Activated naive CD8-positive, alpha-beta T cell treated with anti-CD3 and anti-CD28 coated beads for 36 hours (primary cell): ENCODE results near the gene B4GALT5. TPM values are rescaled to one million over a fixed set of nuclear protein-coding genes. Genes with fewer than 3 reads are reported as not detected.

ENCODE experiments used
- DNase-seq: peaks from one replicate; pipeline ENCODE4 v3.0.0; 2021
- H3K27ac Mint-ChIP-seq: one replicate; pipeline ENCODE4 v1.8.0; 2022; ENCODE audit warnings: mild to moderate bottlenecking, moderate library complexity, mixed read lengths
- H3K27me3 Mint-ChIP-seq: one replicate; pipeline ENCODE4 v1.8.0; 2022; ENCODE audit warnings: mild to moderate bottlenecking, mixed read lengths
- H3K36me3 Mint-ChIP-seq: one replicate; pipeline ENCODE4 v1.8.0; 2021; ENCODE audit warnings: mild to moderate bottlenecking, mixed read lengths
- H3K4me1 Mint-ChIP-seq: one replicate; pipeline ENCODE4 v1.8.0; 2021; ENCODE audit warnings: mixed read lengths
- H3K4me3 Mint-ChIP-seq: one replicate; pipeline ENCODE4 v1.8.0; 2022; ENCODE audit warnings: mild to moderate bottlenecking, moderate library complexity, mixed read lengths
- H3K9me3 Mint-ChIP-seq: one replicate; pipeline ENCODE4 v1.8.0; 2022; ENCODE audit warnings: mixed read lengths
- total RNA-seq, 2 experiments: library from RNA; stranded (reverse); gene quantifications; one replicate each; pipeline ENCODE4 v1.2.3, GENCODE V29; 2021

B4GALT5 gene
- total RNA-seq, 2 experiments from 2014 or later, result 22.4 to 23.3 TPM

- Mint-ChIP-seq H3K36me3 (peaks cover 15% of the 10 kb centered on the region), H3K4me3 (peak overlapping the region; percentile 53), H3K4me1 (peaks cover 63% of the 10 kb centered on the region), H3K27me3 (peaks cover 18% of the 10 kb centered on the region), H3K27ac (peak overlapping the region; percentile 96), H3K9me3 (peaks cover 6% of the 10 kb centered on the region)
- no peak for DNase-seq
Measured at GRCh38 chr20:49595346-49595745, 118.3 kb downstream of the B4GALT5 start.

GRCh38 chr20:49594931-49595315 is 118.8 kb downstream of the B4GALT5 start:
- peak overlapping the region; percentile 53 for H3K4me3 Mint-ChIP-seq
- H3K27ac Mint-ChIP-seq, result peak overlapping the region; percentile 96
- no peak for DNase-seq

GRCh38 chr20:49594143-49594930 is 119.3 kb downstream of the B4GALT5 start:
- Mint-ChIP-seq H3K27me3 (peaks cover 26% of the 10 kb centered on the region), H3K4me1 (peaks cover 70% of the 10 kb centered on the region), H3K36me3 (peaks cover 21% of the 10 kb centered on the region), H3K4me3 (peak overlapping the region; percentile 53), H3K9me3 (peaks cover 13% of the 10 kb centered on the region), H3K27ac (peak overlapping the region; percentile 96)
- peak; percentile 76 for DNase-seq

More at GRCh38 chr20:49594931-49595315, 118.8 kb downstream of the B4GALT5 start:
- Mint-ChIP-seq H3K4me1 (peaks cover 67% of the 10 kb centered on the region), H3K36me3 (peaks cover 18% of the 10 kb centered on the region), H3K27me3 (peaks cover 22% of the 10 kb centered on the region), H3K9me3 (peaks cover 9% of the 10 kb centered on the region)

GRCh38 chr20:49593466-49594142 is 120.1 kb downstream of the B4GALT5 start:
- Mint-ChIP-seq H3K4me3 (peak overlapping the region; percentile 29), H3K27me3 (peaks cover 30% of the 10 kb centered on the region), H3K9me3 (peaks cover 13% of the 10 kb centered on the region), H3K4me1 (peaks cover 70% of the 10 kb centered on the region), H3K36me3 (peaks cover 21% of the 10 kb centered on the region), H3K27ac (peak overlapping the region; percentile 96)
- DNase-seq, result no peak

- DNase-seq, result no peak
- Mint-ChIP-seq H3K27me3 (peaks cover 32% of the 10 kb centered on the region), H3K36me3 (peaks cover 18% of the 10 kb centered on the region), H3K4me1 (peaks cover 64% of the 10 kb centered on the region), H3K4me3 (no peak overlapping the region), H3K9me3 (peaks cover 10% of the 10 kb centered on the region), H3K27ac (peak overlapping the region; percentile 96)
Measured at GRCh38 chr20:49592120-49592519, 121.6 kb downstream of the B4GALT5 start.

- Mint-ChIP-seq H3K4me1 (peaks cover 62% of the 10 kb centered on the region), H3K4me3 (no peak overlapping the region), H3K9me3 (peaks cover 8% of the 10 kb centered on the region), H3K36me3 (peaks cover 15% of the 10 kb centered on the region), H3K27ac (peak overlapping the region; percentile 96), H3K27me3 (peaks cover 32% of the 10 kb centered on the region)
- DNase-seq, result no peak
Measured at GRCh38 chr20:49591217-49591865, 122.3 kb downstream of the B4GALT5 start.

GRCh38 chr20:49590163-49591017 is 123.3 kb downstream of the B4GALT5 start:
- Mint-ChIP-seq H3K9me3 (peaks cover 8% of the 10 kb centered on the region), H3K36me3 (peaks cover 13% of the 10 kb centered on the region), H3K4me3 (no peak overlapping the region), H3K27me3 (peaks cover 32% of the 10 kb centered on the region), H3K27ac (peak overlapping the region; percentile 96), H3K4me1 (peaks cover 53% of the 10 kb centered on the region)
- no peak for DNase-seq

GRCh38 chr20:49589747-49590146 is 123.9 kb downstream of the B4GALT5 start:
- DNase-seq, result no peak
- no peak overlapping the region for H3K4me3 Mint-ChIP-seq
- peaks cover 47% of the 10 kb centered on the region for H3K4me1 Mint-ChIP-seq
- peak overlapping the region; percentile 87 for H3K27ac Mint-ChIP-seq
- H3K36me3 Mint-ChIP-seq, result peaks cover 11% of the 10 kb centered on the region
- H3K9me3 Mint-ChIP-seq, result peaks cover 8% of the 10 kb centered on the region
- peaks cover 34% of the 10 kb centered on the region for H3K27me3 Mint-ChIP-seq

GRCh38 chr20:49587111-49587570 is 126.5 kb downstream of the B4GALT5 start:
- H3K27ac Mint-ChIP-seq, result no peak overlapping the region
- peaks cover 8% of the 10 kb centered on the region for H3K36me3 Mint-ChIP-seq
- DNase-seq, result no peak
- H3K4me3 Mint-ChIP-seq, result no peak overlapping the region
- peaks cover 24% of the 10 kb centered on the region for H3K4me1 Mint-ChIP-seq
- H3K9me3 Mint-ChIP-seq, result peaks cover 12% of the 10 kb centered on the region
- peaks cover 41% of the 10 kb centered on the region for H3K27me3 Mint-ChIP-seq

GRCh38 chr20:49585585-49586245 is 128.0 kb downstream of the B4GALT5 start:
- Mint-ChIP-seq H3K4me1 (peaks cover 11% of the 10 kb centered on the region), H3K4me3 (no peak overlapping the region), H3K9me3 (peaks cover 11% of the 10 kb centered on the region), H3K27me3 (peaks cover 45% of the 10 kb centered on the region), H3K36me3 (peaks cover 8% of the 10 kb centered on the region), H3K27ac (no peak overlapping the region)
- no peak for DNase-seq

GRCh38 chr20:49584418-49585382 is 129.0 kb downstream of the B4GALT5 start:
- H3K4me1 Mint-ChIP-seq, result peaks cover 2% of the 10 kb centered on the region
- H3K27ac Mint-ChIP-seq, result no peak overlapping the region
- H3K36me3 Mint-ChIP-seq, result peaks cover 1% of the 10 kb centered on the region
- DNase-seq, result no peak
- peaks cover 42% of the 10 kb centered on the region for H3K27me3 Mint-ChIP-seq
- H3K4me3 Mint-ChIP-seq, result no peak overlapping the region
- peaks cover 5% of the 10 kb centered on the region for H3K9me3 Mint-ChIP-seq

- Mint-ChIP-seq H3K4me1 (no peaks in the 10 kb centered on the region), H3K27ac (no peak overlapping the region), H3K9me3 (peaks cover 4% of the 10 kb centered on the region), H3K27me3 (peaks cover 39% of the 10 kb centered on the region), H3K4me3 (no peak overlapping the region), H3K36me3 (no peaks in the 10 kb centered on the region)
- no peak for DNase-seq
Measured at GRCh38 chr20:49583669-49584417, 129.8 kb downstream of the B4GALT5 start.

GRCh38 chr20:49583343-49583668 is 130.4 kb downstream of the B4GALT5 start:
- Mint-ChIP-seq H3K4me3 (no peak overlapping the region), H3K27me3 (peaks cover 35% of the 10 kb centered on the region), H3K36me3 (no peaks in the 10 kb centered on the region), H3K4me1 (no peaks in the 10 kb centered on the region), H3K9me3 (peaks cover 4% of the 10 kb centered on the region), H3K27ac (no peak overlapping the region)
- no peak for DNase-seq
